HepG2 (cell line): Measurements from ENCODE around the gene UAP1L1. TPM values are rescaled to one million over a fixed set of nuclear protein-coding genes. Genes with fewer than 3 reads are reported as not detected.

Experiments used
- BORCS8-MEF2B ChIP-seq: sonication (generic); formaldehyde crosslinking; IDR thresholded peaks from 2 replicates; pipeline ENCODE4 v1.8.0; 2022; ENCODE audit warnings: mild to moderate bottlenecking, missing genetic modification reagents
- MAFG ChIP-seq: sonication (generic); formaldehyde crosslinking; IDR thresholded peaks from 2 replicates; pipeline ENCODE4 v1.5.1; 2020; ENCODE audit warnings: mild to moderate bottlenecking, missing genetic modification reagents
- MED13 ChIP-seq: sonication (generic); formaldehyde crosslinking; IDR thresholded peaks from 2 replicates; pipeline ENCODE4 v1.5.0; 2020; ENCODE audit warnings: missing genetic modification reagents
- NFE2L1 ChIP-seq: sonication (generic); formaldehyde crosslinking; IDR thresholded peaks from 2 replicates; pipeline ENCODE4 v1.4.0; 2020; ENCODE audit warnings: missing genetic modification reagents, mild to moderate bottlenecking, borderline replicate concordance
- PCBP1 ChIP-seq: fragments of 200-400 bp; formaldehyde crosslinking; IDR thresholded peaks from 2 replicates; pipeline ENCODE4 v1.6.1; 2017; ENCODE audit warnings: mild to moderate bottlenecking, low read depth, low read length, borderline replicate concordance
- POLR2G ChIP-seq: fragments of 200-400 bp; formaldehyde crosslinking; IDR thresholded peaks from 2 replicates; pipeline ENCODE4 v1.6.1; 2018; ENCODE audit warnings: mild to moderate bottlenecking, low read depth, low read length, moderate library complexity
- SKI ChIP-seq: fragments of 450-650 bp; IDR thresholded peaks from one replicate; pipeline ENCODE4 v1.6.1; 2018; ENCODE audit warnings: mild to moderate bottlenecking; ENCODE audit not compliant: partially characterized antibody
- TFDP1 ChIP-seq: IDR thresholded peaks from 2 replicates; pipeline ENCODE4 v1.6.1; 2016; ENCODE audit warnings: missing compliant biosample characterization, missing genetic modification reagents, borderline replicate concordance
- ZNF724P ChIP-seq: sonication (generic); formaldehyde crosslinking; IDR thresholded peaks from 2 replicates; pipeline ENCODE4 v1.8.0; 2022; ENCODE audit warnings: missing genetic modification reagents, borderline replicate concordance
- ZSCAN20 ChIP-seq: sonication (generic); formaldehyde crosslinking; IDR thresholded peaks from 2 replicates; pipeline ENCODE4 v1.4.0; 2020; ENCODE audit warnings: missing genetic modification reagents, mild to moderate bottlenecking, borderline replicate concordance
- polyA plus RNA-seq, 8 experiments: library from polyadenylated mRNA; depleted of rRNA in 3 of 8; stranded (reverse) in 7 of 8; unstranded in 1 of 8; fragments of >200 nt; fragmentation: Illumina TruSeq in 4 of 8; extraction: Trizol in 4 of 8; gene quantifications; 2 replicates each; pipeline versions ENCODE4 v1.2.1 to v1.2.3, GENCODE V29; 2011 to 2016; ENCODE audit warnings: low read depth in 4 of 8, missing spikeins in 1 of 8, mixed read lengths in 1 of 8; ENCODE audit not compliant: insufficient read depth in 1 of 8
- total RNA-seq, 5 experiments: library from RNA; depleted of rRNA; stranded (reverse); fragments of >200 nt; fragmentation: Illumina TruSeq; extraction: Trizol; gene quantifications; 2 replicates each; pipeline ENCODE4 v1.2.3, GENCODE V29; 2016; ENCODE audit warnings: low read depth in 1 of 5
- TF ChIP-seq, protein P1 (sequence below): sonication (generic); formaldehyde crosslinking; IDR thresholded peaks from 2 replicates; pipeline ENCODE4 v1.4.0; 2020; ENCODE audit warnings: missing genetic modification reagents, borderline replicate concordance
- TF ChIP-seq, protein P2 (sequence below): sonication (generic); formaldehyde crosslinking; IDR thresholded peaks from 2 replicates; pipeline ENCODE4 v1.5.1; 2020; ENCODE audit warnings: mild to moderate bottlenecking, missing genetic modification reagents, moderate library complexity
- TF ChIP-seq, protein P3 (sequence below): sonication (generic); formaldehyde crosslinking; IDR thresholded peaks from 2 replicates; pipeline ENCODE4 v1.4.0; 2020; ENCODE audit warnings: missing genetic modification reagents, borderline replicate concordance

The UAP1L1 gene
- total and polyA plus RNA-seq, 2 of the 13 experiments (the other 11 are each of a cell fraction or from before 2014, with no cell fraction given) = 5.4 to 6.4 TPM

DNA sequence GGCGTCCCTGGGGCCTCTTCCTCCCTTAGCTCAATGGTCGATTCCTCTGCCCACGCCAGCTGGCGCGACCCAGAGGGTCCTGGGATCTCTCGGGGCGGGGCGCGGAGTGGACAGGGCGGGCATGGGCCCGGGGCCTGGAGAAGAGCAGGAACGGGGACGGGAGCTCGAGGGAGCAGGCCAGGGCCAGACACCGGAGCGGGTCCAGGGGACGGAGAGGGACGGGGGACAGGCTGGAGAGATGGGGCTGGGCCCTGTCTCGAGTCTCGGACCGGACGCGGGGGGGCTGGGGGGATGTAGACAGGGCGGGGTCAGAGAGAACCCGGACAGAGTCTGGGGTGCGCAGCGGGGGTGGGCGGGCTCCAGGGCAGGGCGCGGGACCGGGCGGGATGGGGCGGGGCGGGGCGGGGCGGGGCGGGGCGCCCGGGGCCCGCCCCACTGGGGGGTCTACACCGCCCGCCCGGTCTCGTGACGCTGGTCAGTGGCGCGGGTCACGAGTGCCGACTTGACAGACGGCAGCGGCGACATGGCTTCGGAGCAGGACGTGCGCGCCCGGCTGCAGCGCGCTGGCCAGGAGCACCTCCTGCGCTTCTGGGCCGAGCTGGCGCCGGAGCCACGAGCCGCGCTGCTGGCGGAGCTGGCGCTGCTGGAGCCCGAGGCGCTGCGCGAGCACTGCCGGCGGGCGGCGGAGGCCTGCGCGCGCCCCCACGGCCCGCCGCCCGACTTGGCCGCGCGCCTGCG, at the start of gene UAP1L1 (continued):
- TF ChIP-seq, protein P1, sequence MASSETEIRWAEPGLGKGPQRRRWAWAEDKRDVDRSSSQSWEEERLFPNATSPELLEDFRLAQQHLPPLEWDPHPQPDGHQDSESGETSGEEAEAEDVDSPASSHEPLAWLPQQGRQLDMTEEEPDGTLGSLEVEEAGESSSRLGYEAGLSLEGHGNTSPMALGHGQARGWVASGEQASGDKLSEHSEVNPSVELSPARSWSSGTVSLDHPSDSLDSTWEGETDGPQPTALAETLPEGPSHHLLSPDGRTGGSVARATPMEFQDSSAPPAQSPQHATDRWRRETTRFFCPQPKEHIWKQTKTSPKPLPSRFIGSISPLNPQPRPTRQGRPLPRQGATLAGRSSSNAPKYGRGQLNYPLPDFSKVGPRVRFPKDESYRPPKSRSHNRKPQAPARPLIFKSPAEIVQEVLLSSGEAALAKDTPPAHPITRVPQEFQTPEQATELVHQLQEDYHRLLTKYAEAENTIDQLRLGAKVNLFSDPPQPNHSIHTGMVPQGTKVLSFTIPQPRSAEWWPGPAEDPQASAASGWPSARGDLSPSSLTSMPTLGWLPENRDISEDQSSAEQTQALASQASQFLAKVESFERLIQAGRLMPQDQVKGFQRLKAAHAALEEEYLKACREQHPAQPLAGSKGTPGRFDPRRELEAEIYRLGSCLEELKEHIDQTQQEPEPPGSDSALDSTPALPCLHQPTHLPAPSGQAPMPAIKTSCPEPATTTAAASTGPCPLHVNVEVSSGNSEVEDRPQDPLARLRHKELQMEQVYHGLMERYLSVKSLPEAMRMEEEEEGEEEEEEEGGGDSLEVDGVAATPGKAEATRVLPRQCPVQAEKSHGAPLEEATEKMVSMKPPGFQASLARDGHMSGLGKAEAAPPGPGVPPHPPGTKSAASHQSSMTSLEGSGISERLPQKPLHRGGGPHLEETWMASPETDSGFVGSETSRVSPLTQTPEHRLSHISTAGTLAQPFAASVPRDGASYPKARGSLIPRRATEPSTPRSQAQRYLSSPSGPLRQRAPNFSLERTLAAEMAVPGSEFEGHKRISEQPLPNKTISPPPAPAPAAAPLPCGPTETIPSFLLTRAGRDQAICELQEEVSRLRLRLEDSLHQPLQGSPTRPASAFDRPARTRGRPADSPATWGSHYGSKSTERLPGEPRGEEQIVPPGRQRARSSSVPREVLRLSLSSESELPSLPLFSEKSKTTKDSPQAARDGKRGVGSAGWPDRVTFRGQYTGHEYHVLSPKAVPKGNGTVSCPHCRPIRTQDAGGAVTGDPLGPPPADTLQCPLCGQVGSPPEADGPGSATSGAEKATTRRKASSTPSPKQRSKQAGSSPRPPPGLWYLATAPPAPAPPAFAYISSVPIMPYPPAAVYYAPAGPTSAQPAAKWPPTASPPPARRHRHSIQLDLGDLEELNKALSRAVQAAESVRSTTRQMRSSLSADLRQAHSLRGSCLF (CRISPR knock-in tag) = no peak
- TF ChIP-seq PCBP1 = 0 out of 2 replicates have a peak, but pooled peaks have one; percentile 50
- no peak for TF ChIP-seq MED13
- no peak for TF ChIP-seq MAFG (CRISPR knock-in tag)
- peak; percentile 21; the same call in 1 of the 2 replicates for TF ChIP-seq ZSCAN20 (CRISPR knock-in tag)
- no peak for TF ChIP-seq NFE2L1 (CRISPR knock-in tag)
- TF ChIP-seq, protein P2, sequence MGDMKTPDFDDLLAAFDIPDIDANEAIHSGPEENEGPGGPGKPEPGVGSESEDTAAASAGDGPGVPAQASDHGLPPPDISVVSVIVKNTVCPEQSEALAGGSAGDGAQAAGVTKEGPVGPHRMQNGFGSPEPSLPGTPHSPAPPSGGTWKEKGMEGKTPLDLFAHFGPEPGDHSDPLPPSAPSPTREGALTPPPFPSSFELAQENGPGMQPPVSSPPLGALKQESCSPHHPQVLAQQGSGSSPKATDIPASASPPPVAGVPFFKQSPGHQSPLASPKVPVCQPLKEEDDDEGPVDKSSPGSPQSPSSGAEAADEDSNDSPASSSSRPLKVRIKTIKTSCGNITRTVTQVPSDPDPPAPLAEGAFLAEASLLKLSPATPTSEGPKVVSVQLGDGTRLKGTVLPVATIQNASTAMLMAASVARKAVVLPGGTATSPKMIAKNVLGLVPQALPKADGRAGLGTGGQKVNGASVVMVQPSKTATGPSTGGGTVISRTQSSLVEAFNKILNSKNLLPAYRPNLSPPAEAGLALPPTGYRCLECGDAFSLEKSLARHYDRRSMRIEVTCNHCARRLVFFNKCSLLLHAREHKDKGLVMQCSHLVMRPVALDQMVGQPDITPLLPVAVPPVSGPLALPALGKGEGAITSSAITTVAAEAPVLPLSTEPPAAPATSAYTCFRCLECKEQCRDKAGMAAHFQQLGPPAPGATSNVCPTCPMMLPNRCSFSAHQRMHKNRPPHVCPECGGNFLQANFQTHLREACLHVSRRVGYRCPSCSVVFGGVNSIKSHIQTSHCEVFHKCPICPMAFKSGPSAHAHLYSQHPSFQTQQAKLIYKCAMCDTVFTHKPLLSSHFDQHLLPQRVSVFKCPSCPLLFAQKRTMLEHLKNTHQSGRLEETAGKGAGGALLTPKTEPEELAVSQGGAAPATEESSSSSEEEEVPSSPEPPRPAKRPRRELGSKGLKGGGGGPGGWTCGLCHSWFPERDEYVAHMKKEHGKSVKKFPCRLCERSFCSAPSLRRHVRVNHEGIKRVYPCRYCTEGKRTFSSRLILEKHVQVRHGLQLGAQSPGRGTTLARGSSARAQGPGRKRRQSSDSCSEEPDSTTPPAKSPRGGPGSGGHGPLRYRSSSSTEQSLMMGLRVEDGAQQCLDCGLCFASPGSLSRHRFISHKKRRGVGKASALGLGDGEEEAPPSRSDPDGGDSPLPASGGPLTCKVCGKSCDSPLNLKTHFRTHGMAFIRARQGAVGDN (CRISPR knock-in tag) = peak; percentile 77
- TF ChIP-seq BORCS8-MEF2B (CRISPR knock-in tag) = no peak
- TF ChIP-seq TFDP1 = peak; percentile 31; the same call in 1 of the 2 replicates
- TF ChIP-seq ZNF724P (CRISPR knock-in tag) = peak; percentile 36; the same call in 1 of the 2 replicates
- TF ChIP-seq, protein P3, sequence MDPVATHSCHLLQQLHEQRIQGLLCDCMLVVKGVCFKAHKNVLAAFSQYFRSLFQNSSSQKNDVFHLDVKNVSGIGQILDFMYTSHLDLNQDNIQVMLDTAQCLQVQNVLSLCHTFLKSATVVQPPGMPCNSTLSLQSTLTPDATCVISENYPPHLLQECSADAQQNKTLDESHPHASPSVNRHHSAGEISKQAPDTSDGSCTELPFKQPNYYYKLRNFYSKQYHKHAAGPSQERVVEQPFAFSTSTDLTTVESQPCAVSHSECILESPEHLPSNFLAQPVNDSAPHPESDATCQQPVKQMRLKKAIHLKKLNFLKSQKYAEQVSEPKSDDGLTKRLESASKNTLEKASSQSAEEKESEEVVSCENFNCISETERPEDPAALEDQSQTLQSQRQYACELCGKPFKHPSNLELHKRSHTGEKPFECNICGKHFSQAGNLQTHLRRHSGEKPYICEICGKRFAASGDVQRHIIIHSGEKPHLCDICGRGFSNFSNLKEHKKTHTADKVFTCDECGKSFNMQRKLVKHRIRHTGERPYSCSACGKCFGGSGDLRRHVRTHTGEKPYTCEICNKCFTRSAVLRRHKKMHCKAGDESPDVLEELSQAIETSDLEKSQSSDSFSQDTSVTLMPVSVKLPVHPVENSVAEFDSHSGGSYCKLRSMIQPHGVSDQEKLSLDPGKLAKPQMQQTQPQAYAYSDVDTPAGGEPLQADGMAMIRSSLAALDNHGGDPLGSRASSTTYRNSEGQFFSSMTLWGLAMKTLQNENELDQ (CRISPR knock-in tag) = no peak
- no peak for TF ChIP-seq SKI
- TF ChIP-seq POLR2G = peak; percentile 55
